Parathyroid adenoma (tissue), 2 donors: ENCODE measurements around the gene SIKE1.
"Not testable (repeated sequence)": the region's sequence is repeated elsewhere in the genome, so short reads cannot be mapped to it uniquely, and the experiment has no call there.

Source experiments
- H2AFZ ChIP-seq: fragments of 300-600 bp; sonication (generic); one replicate; pipeline ENCODE4 v1.7.0; 2017; ENCODE audit warnings: antibody characterized with exemption, mild to moderate bottlenecking
- H3K27ac ChIP-seq: fragments of 300-600 bp; sonication (generic); one replicate; pipeline ENCODE4 v1.7.0; 2017
- H3K27me3 ChIP-seq: fragments of 300-600 bp; sonication (generic); one replicate; pipeline ENCODE4 v1.7.0; 2017; ENCODE audit warnings: low read length; ENCODE audit not compliant: control insufficient read depth, insufficient read depth
- H3K36me3 ChIP-seq: fragments of 300-600 bp; sonication (generic); one replicate; pipeline ENCODE4 v1.7.0; 2017; ENCODE audit warnings: low read length; ENCODE audit not compliant: control insufficient read depth, insufficient read depth
- H3K4me1 ChIP-seq: fragments of 300-600 bp; sonication (generic); one replicate; pipeline ENCODE4 v1.7.0; 2017; ENCODE audit warnings: control low read depth
- H3K4me2 ChIP-seq: fragments of 300-600 bp; sonication (generic); one replicate; pipeline ENCODE4 v1.7.0; 2017; ENCODE audit warnings: low read length
- H3K4me3 ChIP-seq: fragments of 300-600 bp; sonication (generic); one replicate; pipeline ENCODE4 v1.7.0; 2017; ENCODE audit warnings: low read depth, low read length
- H3K79me2 ChIP-seq: fragments of 300-600 bp; sonication (generic); one replicate; pipeline ENCODE4 v1.7.0; 2017; ENCODE audit warnings: control low read depth
- H3K9ac ChIP-seq: fragments of 300-600 bp; sonication (generic); one replicate; pipeline ENCODE4 v1.7.0; 2017; ENCODE audit warnings: mild to moderate bottlenecking
- H3K9me3 ChIP-seq: fragments of 300-600 bp; sonication (generic); one replicate; pipeline ENCODE4 v1.7.0; 2017; ENCODE audit warnings: low read length; ENCODE audit not compliant: control insufficient read depth
- TF ChIP-seq, protein P1 (sequence below): fragments of 300-600 bp; sonication (generic); IDR thresholded peaks from one replicate; pipeline ENCODE4 v1.7.0; 2017; ENCODE audit warnings: antibody characterized with exemption, mild to moderate bottlenecking
- donor health status: primary hyperparathyroidism.

The SIKE1 gene

GRCh38 chr1:114782476-114782875 is 2.0 kb upstream of the SIKE1 start:
- no peaks in the 10 kb centered on the region for H3K9me3 ChIP-seq
- H3K79me2 ChIP-seq = no peaks in the 10 kb centered on the region
- H3K9ac ChIP-seq = no peak overlapping the region
- H3K36me3 ChIP-seq = no peaks in the 10 kb centered on the region
- no peak overlapping the region for H3K4me3 ChIP-seq
- no peak overlapping the region for H3K4me2 ChIP-seq
- no peak overlapping the region for H2AFZ ChIP-seq
- TF ChIP-seq, protein P1, sequence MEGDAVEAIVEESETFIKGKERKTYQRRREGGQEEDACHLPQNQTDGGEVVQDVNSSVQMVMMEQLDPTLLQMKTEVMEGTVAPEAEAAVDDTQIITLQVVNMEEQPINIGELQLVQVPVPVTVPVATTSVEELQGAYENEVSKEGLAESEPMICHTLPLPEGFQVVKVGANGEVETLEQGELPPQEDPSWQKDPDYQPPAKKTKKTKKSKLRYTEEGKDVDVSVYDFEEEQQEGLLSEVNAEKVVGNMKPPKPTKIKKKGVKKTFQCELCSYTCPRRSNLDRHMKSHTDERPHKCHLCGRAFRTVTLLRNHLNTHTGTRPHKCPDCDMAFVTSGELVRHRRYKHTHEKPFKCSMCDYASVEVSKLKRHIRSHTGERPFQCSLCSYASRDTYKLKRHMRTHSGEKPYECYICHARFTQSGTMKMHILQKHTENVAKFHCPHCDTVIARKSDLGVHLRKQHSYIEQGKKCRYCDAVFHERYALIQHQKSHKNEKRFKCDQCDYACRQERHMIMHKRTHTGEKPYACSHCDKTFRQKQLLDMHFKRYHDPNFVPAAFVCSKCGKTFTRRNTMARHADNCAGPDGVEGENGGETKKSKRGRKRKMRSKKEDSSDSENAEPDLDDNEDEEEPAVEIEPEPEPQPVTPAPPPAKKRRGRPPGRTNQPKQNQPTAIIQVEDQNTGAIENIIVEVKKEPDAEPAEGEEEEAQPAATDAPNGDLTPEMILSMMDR = no peak
- H3K27ac ChIP-seq = no peak overlapping the region
- H3K27me3 ChIP-seq = no peaks in the 10 kb centered on the region
- H3K4me1 ChIP-seq = no peaks in the 10 kb centered on the region

DNA sequence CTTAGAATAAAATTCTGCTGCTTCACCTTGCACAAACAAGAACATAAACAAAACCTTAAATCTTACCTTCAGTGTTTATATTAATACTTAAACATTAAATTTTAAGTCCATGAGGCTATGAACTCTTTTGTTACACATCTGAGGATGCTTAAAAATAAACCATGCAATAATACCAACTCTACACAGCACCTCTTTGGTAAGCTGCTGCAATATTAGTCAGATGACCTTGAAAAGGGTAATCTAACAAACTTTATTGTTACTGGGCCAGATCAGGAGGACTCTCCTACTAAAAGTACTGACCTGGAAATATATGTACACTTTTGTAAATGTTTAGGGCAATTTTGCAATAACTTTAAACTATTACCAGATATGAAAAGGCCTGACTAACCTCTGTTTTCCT is 763 bp downstream of the SIKE1 start:
- peak overlapping the region; percentile 89 for H3K4me3 ChIP-seq
- H3K79me2 ChIP-seq = no peaks in the 10 kb centered on the region
- TF ChIP-seq, protein P1 = no peak
- no peaks in the 10 kb centered on the region for H3K4me1 ChIP-seq
- H3K36me3 ChIP-seq = no peaks in the 10 kb centered on the region
- H2AFZ ChIP-seq = peak overlapping the region; percentile 94
- H3K4me2 ChIP-seq = peak overlapping the region; percentile 77
- H3K9ac ChIP-seq = peak overlapping the region; percentile 19
- H3K27me3 ChIP-seq = no peaks in the 10 kb centered on the region
- peak overlapping the region; percentile 83 for H3K27ac ChIP-seq
- H3K9me3 ChIP-seq = no peaks in the 10 kb centered on the region

- H2AFZ ChIP-seq, H3K4me1 ChIP-seq, H3K27me3 ChIP-seq: not testable (repeated sequence)
These were observed 3.8 kb downstream of the SIKE1 start for GRCh38 chr1:114776726-114777125.

GRCh38 chr1:114771992-114772391 is 8.5 kb downstream of the SIKE1 start:
- Histone ChIP-seq H3K79me2 (no peaks in the 10 kb centered on the region), H3K9me3 (no peaks in the 10 kb centered on the region), H3K4me1 (no peaks in the 10 kb centered on the region), H3K4me2 (no peak overlapping the region), H3K36me3 (no peaks in the 10 kb centered on the region), H3K27ac (no peak overlapping the region), H3K4me3 (no peak overlapping the region), H3K9ac (no peak overlapping the region), H2AFZ (no peak overlapping the region), H3K27me3 (no peaks in the 10 kb centered on the region)
- TF ChIP-seq, protein P1 = no peak

More at GRCh38 chr1:114776726-114777125, 3.8 kb downstream of the SIKE1 start:
- not testable (repeated sequence) for H3K79me2 ChIP-seq, H3K4me2 ChIP-seq, H3K27ac ChIP-seq, H3K9me3 ChIP-seq, H3K9ac ChIP-seq, H3K36me3 ChIP-seq, H3K4me3 ChIP-seq

- TF ChIP-seq, protein P1 = no peak
These were observed 9.5 kb downstream of the SIKE1 start for GRCh38 chr1:114770989-114771388.

More at GRCh38 chr1:114770989-114771388, 9.5 kb downstream of the SIKE1 start:
- Histone ChIP-seq H3K4me2 (no peak overlapping the region), H2AFZ (no peak overlapping the region), H3K36me3 (no peaks in the 10 kb centered on the region), H3K9ac (no peak overlapping the region), H3K27me3 (no peaks in the 10 kb centered on the region), H3K4me1 (no peaks in the 10 kb centered on the region), H3K27ac (no peak overlapping the region), H3K9me3 (no peaks in the 10 kb centered on the region), H3K4me3 (no peak overlapping the region), H3K79me2 (no peaks in the 10 kb centered on the region)
